ENCODE measurements around the gene DKK3.

Gene DKK3

GRCh38 chr11:11983427-11983826 lies 25.0 kb downstream of the DKK3 start:
- no peak for DNase-seq (ENCODE audit: low read depth)
- TF ChIP-seq CTCF (IDR thresholded peaks at IDR 0.05; ENCODE audit: low read depth, low read length, missing control alignments), result no peak
- H3K4me3 ChIP-seq (ENCODE audit: low read depth, low read length), result no peak overlapping the region
- in situ Hi-C loops (cut with HindIII; ENCODE audit: low sequenced_read_pairs), result no loop called here

GRCh38 chr11:11982975-11983374 lies 25.5 kb downstream of the DKK3 start:
- H3K4me3 ChIP-seq (ENCODE audit: low read depth, low read length), result no peak overlapping the region
- in situ Hi-C loops (cut with HindIII; ENCODE audit: low sequenced_read_pairs), result no loop called here
- no peak for TF ChIP-seq CTCF (IDR thresholded peaks at IDR 0.05; ENCODE audit: low read depth, low read length, missing control alignments)
- DNase-seq (ENCODE audit: low read depth), result no peak

- in situ Hi-C loops (cut with HindIII; ENCODE audit: low sequenced_read_pairs), result no loop called here
- TF ChIP-seq CTCF (IDR thresholded peaks at IDR 0.05; ENCODE audit: low read depth, low read length, missing control alignments), result no peak
Measured at GRCh38 chr11:11982461-11982860, 26.0 kb downstream of the DKK3 start.

GRCh38 chr11:11981840-11982239 lies 26.6 kb downstream of the DKK3 start:
- no peak for DNase-seq (ENCODE audit: low read depth)
- in situ Hi-C loops (cut with HindIII; ENCODE audit: low sequenced_read_pairs), result no loop called here
- no peak for TF ChIP-seq CTCF (IDR thresholded peaks at IDR 0.05; ENCODE audit: low read depth, low read length, missing control alignments)
- H3K4me3 ChIP-seq (ENCODE audit: low read depth, low read length), result no peak overlapping the region

More at GRCh38 chr11:11982461-11982860, 26.0 kb downstream of the DKK3 start:
- no peak overlapping the region for H3K4me3 ChIP-seq (ENCODE audit: low read depth, low read length)
- no peak for DNase-seq (ENCODE audit: low read depth)

GRCh38 chr11:11981364-11981763 lies 27.1 kb downstream of the DKK3 start:
- no peak for TF ChIP-seq CTCF (IDR thresholded peaks at IDR 0.05; ENCODE audit: low read depth, low read length, missing control alignments)
- no peak overlapping the region for H3K4me3 ChIP-seq (ENCODE audit: low read depth, low read length)
- DNase-seq (ENCODE audit: low read depth), result no peak
- in situ Hi-C loops (cut with HindIII; ENCODE audit: low sequenced_read_pairs), result no loop called here

GRCh38 chr11:11980841-11981308 lies 27.6 kb downstream of the DKK3 start:
- in situ Hi-C loops (cut with HindIII; ENCODE audit: low sequenced_read_pairs), result no loop called here
- TF ChIP-seq CTCF (IDR thresholded peaks at IDR 0.05; ENCODE audit: low read depth, low read length, missing control alignments), result no peak
- H3K4me3 ChIP-seq (ENCODE audit: low read depth, low read length), result no peak overlapping the region
- no peak for DNase-seq (ENCODE audit: low read depth)

- H3K4me3 ChIP-seq (ENCODE audit: low read depth, low read length), result no peak overlapping the region
- in situ Hi-C loops (cut with HindIII; ENCODE audit: low sequenced_read_pairs), result no loop called here
- DNase-seq (ENCODE audit: low read depth), result no peak
- TF ChIP-seq CTCF (IDR thresholded peaks at IDR 0.05; ENCODE audit: low read depth, low read length, missing control alignments), result no peak
Measured at GRCh38 chr11:11980200-11980599, 28.2 kb downstream of the DKK3 start.

All from astrocyte of the cerebellum (primary cell).